NCI-H446 treated with DMSO at 0.1 percent for 48 hours (cell line): ENCODE results near the gene KAZN.

Experiments
- DNase-seq: peaks from one replicate; lab custom pipeline; 2025; lab: John Stamatoyannopoulos, UW

KAZN gene

DNA sequence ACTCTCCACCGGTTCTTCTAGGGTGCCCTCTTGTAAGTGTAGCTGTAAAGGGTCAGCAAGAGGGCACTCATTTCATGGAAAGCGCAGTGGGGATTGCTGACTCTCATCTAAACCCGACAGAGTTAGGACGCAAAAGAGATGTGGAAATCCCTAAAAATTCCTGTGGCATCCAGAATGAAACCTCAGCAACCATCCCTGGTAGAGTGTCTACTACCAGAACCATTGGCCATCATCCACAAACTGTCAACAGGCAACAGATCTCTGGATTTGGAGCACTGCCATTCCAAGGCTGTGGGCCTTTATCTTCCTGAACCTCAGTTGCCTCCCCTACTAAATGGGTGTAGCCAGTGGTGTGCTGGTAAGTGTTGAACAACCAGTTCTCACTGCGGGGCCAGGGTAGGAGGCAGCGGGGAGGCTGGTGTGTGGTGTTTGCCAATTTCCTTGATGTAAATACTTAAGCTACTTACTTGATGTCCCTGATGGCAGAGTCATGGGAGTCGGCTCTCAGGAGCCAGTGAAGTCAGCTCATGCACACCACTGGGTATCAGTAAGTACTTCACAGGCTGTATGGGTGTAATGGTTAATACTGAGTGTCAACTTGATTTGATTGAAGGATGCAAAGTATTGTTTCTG, 195.8 kb downstream of the KAZN start:
- DNase-seq = no peak

- no peak for DNase-seq
Measured at GRCh38 chr1:14794906-14795305, 196.4 kb downstream of the KAZN start.

DNA sequence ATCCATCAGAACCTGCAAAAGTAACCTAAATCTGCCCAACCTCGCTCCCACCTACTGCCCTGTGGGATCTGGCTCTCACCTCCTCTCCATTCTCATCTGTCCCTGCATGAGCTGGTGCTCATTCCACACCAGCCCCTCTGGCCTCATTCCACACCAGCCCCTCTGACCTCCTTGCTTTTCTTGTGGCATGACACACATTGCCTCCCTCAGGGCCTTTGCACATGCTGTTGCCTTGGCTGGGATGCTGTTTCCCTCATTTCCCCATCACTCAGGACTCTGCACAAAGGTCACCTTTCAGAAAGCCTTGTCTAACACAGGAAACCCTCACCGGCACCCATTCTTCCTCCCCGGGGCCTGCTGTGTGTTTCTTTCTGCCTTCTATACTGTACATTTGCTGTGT, 197.1 kb downstream of the KAZN start:
- no peak for DNase-seq

- no peak for DNase-seq
Measured at GRCh38 chr1:14800014-14800413, 201.5 kb downstream of the KAZN start.

GRCh38 chr1:14800500-14801076, 202.1 kb downstream of the KAZN start:
- no peak for DNase-seq

DNA sequence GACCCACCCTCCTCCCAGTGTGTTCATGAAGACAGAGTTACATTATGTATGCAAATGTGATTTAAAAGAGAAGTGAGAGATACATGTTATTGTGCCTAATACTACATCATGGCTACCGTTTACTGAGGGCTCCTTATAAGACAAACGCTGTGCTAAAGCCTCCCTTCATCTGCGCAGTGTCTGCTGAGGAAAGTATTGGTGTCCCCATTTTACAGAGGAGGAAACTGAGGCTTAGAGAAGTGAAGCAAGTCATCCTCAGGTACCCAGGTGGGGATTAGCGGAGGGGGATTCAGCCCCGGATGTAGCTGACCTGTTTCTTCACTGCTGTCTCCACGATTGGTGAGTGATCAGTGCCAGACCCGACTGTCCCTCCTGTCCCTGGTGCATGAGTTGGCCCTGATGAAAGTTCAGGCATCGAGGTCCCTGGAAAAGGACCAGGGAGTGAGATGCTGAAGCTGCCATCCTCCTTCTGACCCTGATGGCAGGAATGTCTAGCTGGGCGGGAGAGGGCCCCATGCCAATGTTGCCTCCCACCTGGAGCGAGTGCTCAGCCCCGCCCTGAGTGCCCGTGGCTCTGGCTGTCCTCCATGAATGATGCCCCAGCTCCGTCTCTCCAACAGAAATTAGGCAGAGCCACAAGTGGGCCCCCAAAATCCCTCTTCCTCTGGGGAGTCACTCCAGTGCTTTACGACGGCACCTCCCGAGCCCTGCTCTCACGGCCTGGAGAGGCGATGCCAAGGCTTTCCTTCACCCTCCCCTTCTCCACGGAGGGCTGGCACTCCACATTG, 204.7 kb downstream of the KAZN start:
- DNase-seq = no peak

GRCh38 chr1:14804626-14805025, 206.1 kb downstream of the KAZN start:
- DNase-seq = no peak

- no peak for DNase-seq
Measured at GRCh38 chr1:14806772-14807171, 208.3 kb downstream of the KAZN start.

DNA sequence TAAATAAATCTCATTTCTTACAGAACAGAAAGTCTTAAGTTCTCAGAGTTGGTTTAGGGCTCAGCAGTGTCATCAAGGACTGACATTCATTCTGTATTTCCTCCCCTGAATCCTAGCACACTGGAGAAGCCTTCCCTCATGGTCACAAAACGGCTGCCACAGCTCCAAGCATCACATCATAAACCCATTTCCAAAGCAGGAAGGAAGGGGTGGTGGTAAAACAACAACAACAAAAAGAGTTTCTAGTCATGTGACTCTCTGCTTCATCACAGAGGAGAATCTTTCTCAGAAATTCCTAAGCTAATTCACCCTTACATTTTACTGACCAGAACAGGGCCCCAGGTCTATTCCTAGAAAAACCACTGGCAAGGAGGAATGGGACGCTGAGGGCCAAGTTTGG, 210.3 kb downstream of the KAZN start:
- no peak for DNase-seq

DNA sequence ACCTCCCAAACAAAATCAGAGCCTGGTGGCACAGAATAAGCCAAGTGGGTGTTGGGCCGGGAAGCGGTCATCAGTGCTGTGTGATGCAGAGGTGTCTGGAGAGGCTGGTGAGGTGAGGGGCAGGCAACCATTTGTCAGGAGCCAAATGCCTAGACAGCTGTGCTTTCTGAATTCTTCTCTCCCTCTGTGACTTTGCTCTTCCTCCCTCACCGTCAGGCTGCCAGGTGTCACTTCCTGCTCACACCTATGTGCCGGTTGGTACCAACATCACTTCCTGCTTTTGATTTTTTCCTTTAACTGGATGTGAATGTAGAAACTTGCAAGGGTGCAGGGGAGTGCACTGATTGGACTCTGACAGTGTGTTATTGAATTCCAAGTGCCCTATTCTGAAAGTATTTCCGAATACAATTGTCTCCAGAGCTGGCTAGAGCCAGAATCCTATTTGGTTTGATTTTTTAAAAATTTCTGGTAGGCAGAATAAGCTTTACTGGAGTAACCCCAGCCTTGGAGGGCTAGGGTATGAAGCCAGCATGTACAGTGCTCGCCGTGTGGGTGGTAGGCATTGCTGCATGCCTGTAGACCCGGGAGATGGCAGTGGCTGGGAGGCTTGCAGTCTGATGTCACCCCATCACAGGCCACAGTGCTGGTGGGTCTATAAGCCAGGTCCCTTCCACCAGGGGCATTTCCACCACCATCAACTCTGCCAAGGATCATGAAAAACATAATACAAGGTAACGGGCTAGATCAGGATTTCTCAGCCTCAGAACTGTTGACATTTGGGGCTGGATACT, 210.9 kb downstream of the KAZN start:
- DNase-seq = no peak

- no peak for DNase-seq
Measured at GRCh38 chr1:14810595-14811361, 212.3 kb downstream of the KAZN start.

- DNase-seq = no peak
Measured at GRCh38 chr1:14811573-14811972, 213.1 kb downstream of the KAZN start.

DNA sequence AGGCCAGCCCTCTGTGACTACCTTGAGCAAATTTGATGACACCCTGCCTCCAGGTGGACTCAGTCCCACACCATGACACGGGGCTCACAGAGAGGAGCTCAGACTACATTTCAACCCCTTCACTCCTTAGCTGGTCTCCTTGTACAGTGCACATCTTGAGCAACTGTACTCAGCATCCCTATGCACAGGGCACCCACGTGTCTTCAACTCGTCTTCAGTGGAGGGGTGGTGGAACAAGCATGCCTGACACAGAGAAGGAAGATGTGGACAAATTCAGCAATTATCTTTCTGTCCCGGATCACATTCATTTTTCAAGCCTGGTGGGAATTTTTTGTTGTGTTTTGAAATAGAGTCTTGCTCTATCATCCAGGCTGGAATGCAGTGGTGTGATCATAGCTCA, 213.7 kb downstream of the KAZN start:
- DNase-seq = no peak

DNA sequence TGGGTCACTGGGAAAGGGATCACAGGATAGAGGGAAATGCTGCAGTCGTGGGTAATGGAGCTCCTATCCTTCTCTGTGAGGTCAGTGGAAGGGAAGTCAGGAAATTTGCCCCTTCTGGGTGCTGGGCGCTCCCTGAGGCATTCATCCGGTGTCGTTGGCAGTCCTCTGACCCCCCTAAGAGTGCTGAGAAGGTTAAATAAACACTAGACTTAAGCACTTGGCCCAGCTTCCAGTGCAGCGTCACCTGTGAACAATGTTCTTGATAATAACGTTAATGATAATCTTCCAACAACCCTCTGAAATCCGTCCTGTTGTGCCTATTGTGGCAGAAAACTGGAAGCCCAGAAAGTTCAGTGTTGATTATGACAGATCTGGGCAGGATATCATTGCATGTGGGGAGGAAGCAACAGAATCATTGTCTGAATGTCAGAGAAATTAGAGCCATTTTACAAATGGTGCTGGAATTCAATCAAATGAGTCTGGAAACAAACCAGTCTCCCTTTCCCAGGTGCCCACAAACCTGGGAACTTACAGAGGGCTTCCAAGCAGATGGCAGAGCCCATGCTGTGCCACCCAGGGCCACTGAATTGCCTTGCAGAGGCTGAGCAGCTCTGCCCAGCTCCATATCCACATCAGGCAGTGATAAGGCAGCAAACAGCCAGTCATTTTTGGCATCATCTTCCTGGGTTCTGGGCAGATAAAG, 216.8 kb downstream of the KAZN start:
- no peak for DNase-seq

DNA sequence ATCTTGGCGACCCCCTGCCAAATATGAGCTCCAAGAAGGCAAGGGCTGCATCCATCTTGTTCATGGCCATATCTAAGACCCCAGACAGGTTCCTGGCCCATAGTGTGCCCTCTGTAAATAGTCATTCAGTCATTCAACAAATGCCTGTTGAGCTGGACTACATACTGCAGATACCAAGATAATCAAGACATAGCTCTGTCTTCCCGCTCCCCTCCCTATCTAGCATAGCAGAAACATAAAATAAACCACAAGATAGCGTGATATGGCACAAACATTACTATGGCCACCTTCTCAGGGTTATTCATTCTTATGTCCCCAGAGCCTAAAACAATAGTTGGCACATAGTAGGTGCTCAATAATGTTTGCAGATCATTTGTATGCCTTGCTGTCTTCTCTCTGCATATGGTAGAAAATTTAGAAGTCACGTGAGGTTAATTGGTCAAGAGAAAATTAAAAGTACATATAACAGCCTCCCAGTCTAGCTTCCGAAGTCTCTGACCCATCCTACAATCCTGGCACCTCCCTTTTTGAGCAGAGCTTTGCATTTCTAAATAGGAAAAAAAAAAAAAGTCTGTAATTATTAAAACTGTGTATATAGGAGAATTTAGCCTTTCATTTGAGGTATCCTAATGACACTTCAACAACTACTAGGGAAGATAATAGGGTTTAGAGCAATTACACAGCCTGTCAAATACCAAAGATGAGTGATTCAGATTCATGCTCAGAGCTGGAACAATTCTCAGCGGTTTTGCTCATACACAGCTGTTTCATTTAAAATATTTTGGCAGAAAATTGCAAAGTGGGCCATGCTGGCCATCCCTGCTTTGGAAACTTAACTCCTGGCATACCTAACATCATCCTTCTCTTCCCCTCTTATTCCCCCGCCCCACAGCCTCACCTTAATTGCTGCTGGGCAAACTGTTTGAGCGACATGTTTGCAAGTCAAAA, 219.0 kb downstream of the KAZN start:
- DNase-seq = no peak

DNA sequence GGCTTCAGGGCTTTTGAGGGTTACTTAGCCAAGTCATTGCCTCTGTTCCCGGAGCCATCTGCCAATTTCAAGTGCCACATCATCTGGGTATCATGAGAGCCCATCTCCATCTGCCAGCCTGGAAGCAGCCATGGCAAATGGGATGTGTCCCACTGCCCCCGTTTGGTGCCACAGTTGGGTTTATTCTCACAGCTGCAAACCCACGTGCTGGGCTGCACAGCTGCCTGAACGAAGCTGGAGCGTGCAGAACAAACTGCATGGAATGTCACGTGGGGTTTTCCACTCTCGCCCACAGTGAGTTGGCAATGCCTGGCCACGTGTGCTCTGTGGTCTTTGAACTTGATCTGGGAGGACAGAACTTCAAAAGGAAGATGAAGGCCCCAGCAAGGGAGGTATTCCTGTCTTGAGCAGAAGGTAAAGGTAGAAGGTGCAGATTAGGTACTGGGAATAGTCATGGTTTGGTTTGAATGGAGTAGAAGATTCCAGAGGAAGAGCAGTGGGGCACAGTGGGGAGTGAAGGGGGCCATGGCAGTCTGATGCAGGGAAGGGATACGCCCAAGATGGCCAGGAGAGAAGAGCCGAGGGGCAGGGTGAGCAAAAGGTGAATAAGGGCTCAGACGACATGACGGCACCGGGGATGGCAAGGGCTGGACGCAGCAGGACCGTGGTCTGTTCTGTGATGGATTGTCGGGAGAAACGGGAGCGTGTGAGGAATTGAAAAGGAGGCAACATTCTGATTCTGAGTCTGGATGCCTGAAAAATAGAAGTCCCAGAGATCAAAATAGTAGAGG, 222.0 kb downstream of the KAZN start:
- DNase-seq = peak; percentile 12

GRCh38 chr1:14822493-14822892, 224.0 kb downstream of the KAZN start:
- no peak for DNase-seq

- DNase-seq = no peak
Measured at GRCh38 chr1:14822996-14823395, 224.5 kb downstream of the KAZN start.

GRCh38 chr1:14824314-14824915, 225.9 kb downstream of the KAZN start:
- no peak for DNase-seq
